T-helper 17 cell (primary cell): ENCODE data around the gene SPEM2. TPM values are rescaled to one million over a fixed set of nuclear protein-coding genes. Genes with fewer than 3 reads are reported as not detected.
A peak's percentile ranks its signal among the peaks of the same experiment; 100 is the strongest.

Experiments
- ATAC-seq: fragments of 150-1000 bp; cut with Tn5 transposase; 2 replicates; pipeline ENCODE4 v1.10.0; 2021; ENCODE audit warnings: mild to moderate bottlenecking, moderate library complexity
- DNase-seq, 3 donors: peaks; one replicate each; pipeline versions ENCODE4 v3.0.0 to v3.0.0-alpha.2; 2020 to 2021
- H3K9me3 ChIP-seq: one replicate; pipeline ENCODE4 v1.7.0; 2013; ENCODE audit warnings: low read length, mild to moderate bottlenecking; ENCODE audit not compliant: control insufficient read depth, poor library complexity, severe bottlenecking
- H3K27ac Mint-ChIP-seq: one replicate; pipeline ENCODE4 v1.8.0; 2022; ENCODE audit warnings: mild to moderate bottlenecking, moderate library complexity, mixed read lengths
- H3K27me3 Mint-ChIP-seq: one replicate; pipeline ENCODE4 v1.8.0; 2022; ENCODE audit warnings: mixed read lengths
- H3K36me3 Mint-ChIP-seq: one replicate; pipeline ENCODE4 v1.8.0; 2022; ENCODE audit warnings: low read depth, mixed read lengths
- H3K4me1 Mint-ChIP-seq: one replicate; pipeline ENCODE4 v1.8.0; 2022; ENCODE audit warnings: mild to moderate bottlenecking, mixed read lengths
- H3K4me3 Mint-ChIP-seq: one replicate; pipeline ENCODE4 v1.8.0; 2022; ENCODE audit warnings: mild to moderate bottlenecking, moderate library complexity, mixed read lengths
- total RNA-seq, 4 donors: library from RNA in 2 of 4; stranded (reverse) in 2 of 4; gene quantifications; one replicate each; pipeline ENCODE4 v1.2.3 and lab custom pipeline; 2022 to 2026

SPEM2 gene
- total RNA-seq, 2 donors from 2014 or later: not detected

DNA sequence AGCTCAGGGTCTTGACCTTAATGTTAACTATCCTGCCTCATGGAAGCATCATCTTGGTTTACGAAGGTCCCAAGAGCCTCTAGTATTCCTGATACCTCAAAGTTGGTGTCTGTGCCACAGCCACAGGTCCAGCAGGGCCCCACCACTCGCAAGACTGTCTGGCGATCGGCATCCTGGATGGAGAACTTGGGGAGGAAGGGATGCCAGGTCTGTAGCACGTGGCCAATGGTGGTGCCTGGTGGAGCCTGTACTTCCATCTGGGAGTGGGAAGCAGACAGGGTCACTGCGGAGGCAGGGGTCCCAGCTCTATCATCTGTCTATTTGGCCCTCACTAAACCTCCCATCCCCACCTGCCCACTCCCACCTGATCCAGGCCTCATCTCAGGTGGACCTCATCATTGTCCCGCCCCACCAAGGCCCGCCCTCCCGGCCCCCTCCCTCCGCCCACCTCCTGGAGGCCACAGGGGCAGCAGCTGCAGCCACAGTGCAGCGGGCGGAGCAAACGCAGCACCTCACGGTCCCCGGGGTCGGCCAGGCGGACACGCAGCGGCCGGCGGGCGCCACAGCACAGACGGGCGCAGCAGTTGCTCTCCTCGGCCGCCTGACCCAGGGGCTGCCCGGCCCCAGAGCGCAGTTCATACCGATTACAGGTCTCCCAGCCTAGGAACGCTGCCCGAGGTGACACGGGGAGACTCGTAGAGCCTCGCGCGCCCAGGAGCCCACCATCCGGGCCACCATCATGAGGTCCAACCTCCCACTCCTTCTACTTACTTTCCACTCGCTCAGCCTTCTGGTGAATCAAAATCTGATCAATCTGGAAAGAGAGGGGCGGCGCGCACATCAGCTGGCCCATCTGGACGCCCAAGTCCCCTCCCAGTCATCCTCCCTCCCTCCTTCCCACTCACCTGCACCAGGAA lies 32.5 kb upstream of the SPEM2 start:
- ATAC-seq (no peak), DNase-seq (no peak)
- peak overlapping the region; percentile 95 for H3K4me3 Mint-ChIP-seq
- H3K27ac Mint-ChIP-seq: peak overlapping the region; percentile 47
- peaks cover 2% of the 10 kb centered on the region for H3K36me3 Mint-ChIP-seq
- peaks cover 33% of the 10 kb centered on the region for H3K4me1 Mint-ChIP-seq
- H3K9me3 ChIP-seq: no peaks in the 10 kb centered on the region
- no peaks in the 10 kb centered on the region for H3K27me3 Mint-ChIP-seq

DNA sequence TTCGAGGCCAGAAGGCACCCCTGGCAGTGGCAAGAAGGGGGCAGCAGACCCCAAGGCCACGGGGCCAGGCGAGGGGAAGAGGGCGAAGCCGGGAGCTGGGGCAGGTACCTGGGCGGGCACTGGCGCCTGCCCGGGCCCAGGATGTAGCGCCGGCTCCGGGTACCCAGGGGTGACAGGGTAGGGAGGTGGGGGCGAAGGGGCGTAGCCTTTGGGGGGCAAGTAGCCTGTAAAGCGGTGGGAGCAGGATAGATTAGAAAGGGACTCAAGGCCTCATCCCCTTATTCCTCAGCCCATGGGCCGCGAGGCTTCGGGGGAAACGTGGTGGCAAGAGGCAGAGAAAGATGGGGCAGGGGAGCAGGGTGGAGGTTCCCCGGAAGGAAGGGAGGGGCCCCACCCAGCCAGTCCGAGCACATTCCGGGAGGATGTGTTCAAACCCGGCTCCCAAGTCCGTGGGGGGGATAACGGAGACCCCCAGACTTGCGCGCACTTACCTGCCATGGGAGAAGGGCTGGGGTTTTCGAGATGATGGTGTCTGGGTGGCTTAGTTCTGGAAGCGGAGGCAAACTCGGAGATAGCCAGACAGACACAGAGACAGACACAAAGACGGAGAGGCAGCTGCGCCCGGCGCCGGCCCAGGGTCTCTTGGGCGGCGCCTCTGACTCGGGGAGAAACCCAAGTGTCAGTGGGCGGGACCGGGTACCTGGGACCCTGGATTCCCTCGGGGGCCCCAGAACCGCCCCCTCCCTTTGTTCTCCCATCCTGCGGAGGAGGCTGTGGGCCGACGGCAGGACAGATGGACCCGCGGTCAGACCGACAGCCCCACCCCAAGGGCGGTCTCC lies 31.6 kb upstream of the SPEM2 start:
- no peaks in the 10 kb centered on the region for H3K9me3 ChIP-seq
- DNase-seq (peak; percentile 61 to 76 (median 68)), ATAC-seq (peak; percentile 81)
- Mint-ChIP-seq H3K4me1 (peaks cover 33% of the 10 kb centered on the region), H3K27me3 (no peaks in the 10 kb centered on the region), H3K4me3 (peak overlapping the region; percentile 95), H3K27ac (peak overlapping the region; percentile 93), H3K36me3 (peaks cover 2% of the 10 kb centered on the region)

DNA sequence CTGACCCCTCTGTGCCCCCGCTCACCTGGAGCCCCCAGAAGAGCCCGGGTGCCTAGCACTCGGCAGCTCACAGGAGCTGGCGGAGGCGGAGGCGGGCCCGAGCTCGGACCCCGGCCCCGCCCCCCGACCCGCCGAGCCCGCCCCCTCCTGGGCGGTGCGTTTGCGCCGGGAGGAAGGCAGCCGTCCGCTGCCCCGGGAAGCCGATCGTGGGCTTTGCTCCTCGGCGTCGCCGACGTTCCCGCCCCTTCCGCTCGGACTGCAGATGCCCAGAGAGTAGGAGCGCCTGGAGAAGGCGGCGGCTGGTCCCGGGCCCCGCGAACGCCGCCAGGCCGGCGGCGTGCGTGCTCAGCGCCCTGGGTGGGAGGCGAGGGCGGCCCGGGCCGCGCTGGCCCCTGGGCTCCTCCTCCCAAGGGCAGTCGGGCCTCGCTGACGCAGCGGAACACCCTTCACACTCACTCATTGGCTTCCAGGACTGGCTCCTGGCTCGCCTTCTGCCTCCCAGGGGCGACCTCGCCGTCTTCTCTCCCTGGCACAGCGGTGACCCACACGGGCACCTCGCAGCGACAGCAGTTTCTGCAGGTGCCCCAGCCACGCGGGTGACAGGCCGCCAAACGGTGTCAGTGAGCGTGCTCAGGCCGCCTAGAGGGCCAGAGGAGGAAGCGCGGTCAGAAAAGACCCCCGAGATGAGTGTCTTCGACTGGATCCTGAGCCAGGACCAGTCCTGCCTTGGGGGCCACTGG lies 30.8 kb upstream of the SPEM2 start, which contains the start of gene PLSCR3:
Gene PLSCR3, minus strand, starts transcription at position 74 of the 740 bp plus-strand sequence. CDS start 415 bp downstream, outside the sequence.
- DNase-seq (peak; percentile 79 to 84 (median 83)), ATAC-seq (peak; percentile 90)
- Mint-ChIP-seq H3K27me3 (no peaks in the 10 kb centered on the region), H3K4me3 (peak within 1 kb of the TSS; percentile 95), H3K4me1 (peaks cover 33% of the 10 kb centered on the region), H3K27ac (peak within 1 kb of the TSS; percentile 93), H3K36me3 (peaks cover 2% of the 10 kb centered on the region)
- H3K9me3 ChIP-seq: no peaks in the 10 kb centered on the region

DNA sequence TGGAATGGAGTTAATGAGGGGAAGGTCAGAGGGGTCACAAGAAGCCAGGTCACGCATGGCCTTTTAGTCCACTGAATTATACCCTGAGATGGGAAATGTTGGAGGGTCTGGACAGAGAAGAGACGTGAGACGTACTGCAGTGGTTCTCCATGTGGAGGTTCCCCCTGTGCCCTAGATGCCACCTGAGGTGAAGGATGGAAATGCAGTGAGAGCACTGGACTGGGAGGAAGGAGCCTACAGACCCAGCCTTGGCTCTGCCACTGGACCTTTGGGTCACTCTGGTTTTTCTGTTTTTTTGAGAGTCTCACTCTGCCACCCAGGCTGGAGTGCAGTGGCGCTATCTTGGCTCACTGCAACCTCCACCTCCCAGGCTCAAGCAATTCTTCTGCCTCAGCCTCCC lies 29.3 kb upstream of the SPEM2 start:
- ATAC-seq: no peak
- no peaks in the 10 kb centered on the region for H3K9me3 ChIP-seq
- Mint-ChIP-seq H3K4me3 (no peak overlapping the region), H3K4me1 (peaks cover 27% of the 10 kb centered on the region), H3K27me3 (no peaks in the 10 kb centered on the region), H3K36me3 (peaks cover 2% of the 10 kb centered on the region), H3K27ac (no peak overlapping the region)
- no peak for DNase-seq

DNA sequence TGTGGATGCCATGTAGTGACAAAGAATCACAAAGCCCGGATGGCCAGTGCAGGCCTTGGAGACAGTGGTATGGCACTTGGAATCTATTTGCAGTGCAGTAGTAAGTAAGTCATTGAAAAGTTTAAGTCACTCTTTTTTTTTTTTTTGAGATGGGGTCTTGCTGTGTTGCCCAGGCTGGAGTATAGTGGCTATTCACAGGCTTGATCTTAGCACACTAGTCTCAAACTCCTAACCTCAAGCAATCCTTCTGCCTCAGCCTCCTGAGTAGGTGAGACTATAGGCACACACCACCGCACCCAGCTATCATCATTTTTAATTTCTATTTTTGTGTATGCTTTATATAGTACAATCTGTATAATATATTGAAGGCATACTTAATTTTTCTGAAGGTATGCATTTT lies 26.8 kb upstream of the SPEM2 start:
- no peak for ATAC-seq
- Mint-ChIP-seq H3K36me3 (no peaks in the 10 kb centered on the region), H3K27ac (no peak overlapping the region), H3K4me1 (peaks cover 12% of the 10 kb centered on the region), H3K4me3 (no peak overlapping the region), H3K27me3 (no peaks in the 10 kb centered on the region)
- H3K9me3 ChIP-seq: no peaks in the 10 kb centered on the region
- no peak for DNase-seq

DNA sequence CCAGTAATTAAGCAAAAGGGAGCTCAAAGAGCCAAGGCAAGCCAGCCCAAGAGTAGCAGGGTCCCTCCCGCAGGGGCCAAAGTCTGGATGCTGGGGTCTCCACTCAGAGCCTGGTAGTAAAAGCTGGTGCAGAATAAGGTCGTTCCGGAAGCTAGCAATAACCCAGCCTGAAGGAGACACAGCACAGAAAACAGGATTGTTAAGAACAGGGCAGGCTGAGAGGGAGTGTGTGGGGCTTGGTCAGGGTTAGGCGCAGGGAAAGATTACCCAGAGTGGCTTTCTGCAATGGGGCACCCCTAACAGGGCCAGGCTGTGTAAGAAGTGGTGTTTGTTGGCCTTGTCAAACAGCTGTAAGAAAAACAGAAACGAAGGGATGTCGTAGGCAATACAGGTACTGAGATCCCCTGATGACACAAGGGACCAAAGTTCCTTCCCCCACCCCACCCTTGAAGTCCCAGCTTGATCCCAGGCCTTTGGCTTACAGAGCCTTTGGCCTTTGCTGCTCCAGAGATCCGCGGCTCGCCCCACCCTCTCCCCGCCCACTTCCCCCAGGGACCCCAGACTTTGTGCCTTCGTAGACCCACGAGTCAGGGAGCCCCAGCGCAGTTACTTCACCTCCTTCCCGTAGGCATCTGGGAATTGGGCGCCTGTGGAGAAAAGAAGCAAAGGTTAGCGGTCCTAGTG lies 22.2 kb upstream of the SPEM2 start:
- DNase-seq (peak in 1 of 3 donors; percentile 23), ATAC-seq (no peak)

DNA sequence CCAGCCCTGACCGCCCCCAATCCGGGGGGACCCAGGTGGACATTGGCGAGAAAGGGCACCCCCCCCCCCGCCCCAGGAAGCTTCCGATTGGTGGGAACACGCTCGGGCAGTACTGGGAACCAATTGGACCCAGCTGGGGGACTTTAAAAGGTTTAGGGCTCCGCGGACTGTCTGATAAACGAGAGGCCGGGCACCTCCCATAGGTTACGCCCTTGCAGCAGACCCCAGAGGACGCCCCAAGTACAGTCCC lies 21.8 kb upstream of the SPEM2 start:
- no peak for ATAC-seq
- no peak for DNase-seq
- no peaks in the 10 kb centered on the region for H3K27me3 Mint-ChIP-seq
- H3K27ac Mint-ChIP-seq: peak overlapping the region; percentile 70
- no peaks in the 10 kb centered on the region for H3K9me3 ChIP-seq
- H3K4me1 Mint-ChIP-seq: peaks cover 19% of the 10 kb centered on the region
- H3K4me3 Mint-ChIP-seq: peak overlapping the region; percentile 93
- H3K36me3 Mint-ChIP-seq: peaks cover 2% of the 10 kb centered on the region

More for the DNA sequence above, 22.2 kb upstream of the SPEM2 start:
- H3K4me1 Mint-ChIP-seq: peaks cover 19% of the 10 kb centered on the region
- H3K27ac Mint-ChIP-seq: peak overlapping the region; percentile 70
- H3K9me3 ChIP-seq: no peaks in the 10 kb centered on the region
- H3K4me3 Mint-ChIP-seq: peak overlapping the region; percentile 93
- H3K36me3 Mint-ChIP-seq: peaks cover 2% of the 10 kb centered on the region
- H3K27me3 Mint-ChIP-seq: no peaks in the 10 kb centered on the region

DNA sequence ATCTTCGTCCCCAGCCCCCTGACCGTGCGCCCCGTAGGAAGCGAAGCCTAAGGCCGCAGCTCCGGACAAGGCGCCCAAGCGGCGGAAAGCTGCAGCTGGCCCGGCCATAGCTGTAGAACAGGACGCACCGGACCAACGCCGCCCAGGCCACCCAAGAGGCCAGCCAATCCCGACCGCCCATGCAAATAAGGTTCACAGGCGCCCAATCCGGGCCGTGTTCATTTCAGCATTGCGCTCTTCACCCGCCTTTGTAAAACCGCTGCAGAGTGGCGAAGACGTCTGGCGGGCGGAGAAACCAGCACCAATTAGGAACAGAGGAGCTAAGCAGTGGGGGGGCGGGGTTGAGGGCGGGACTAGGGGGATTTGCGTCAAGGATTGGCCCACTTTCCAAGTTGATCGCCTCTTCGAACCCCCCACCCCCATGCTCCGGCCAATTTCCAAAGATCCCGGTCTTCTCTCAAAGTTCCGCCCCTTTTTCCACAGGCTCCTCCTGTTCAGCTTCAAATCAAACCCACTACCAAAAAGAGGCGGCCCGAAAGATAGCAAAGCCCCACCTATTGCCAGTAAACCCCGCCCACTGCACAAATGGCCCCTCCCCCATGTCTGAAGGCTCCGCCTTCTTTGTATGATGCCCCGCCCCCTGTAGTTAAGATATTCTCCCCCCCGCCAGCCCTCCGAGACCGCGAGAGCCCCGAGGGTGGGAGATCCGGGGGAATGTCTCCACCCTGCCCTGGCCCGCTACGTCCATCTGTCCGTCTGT lies 21.3 kb upstream of the SPEM2 start, which contains the start of gene TMEM256:
Gene TMEM256, minus strand, starts transcription at position 121 of the 760 bp plus-strand sequence. Its CDS starts 13 bp downstream, at position 108.
- peak; percentile 82 to 96 (median 89) for DNase-seq
- H3K9me3 ChIP-seq: no peaks in the 10 kb centered on the region
- peak; percentile 92 for ATAC-seq
- H3K27ac Mint-ChIP-seq: peak within 1 kb of the TSS; percentile 70
- peaks cover 2% of the 10 kb centered on the region for H3K36me3 Mint-ChIP-seq
- no peaks in the 10 kb centered on the region for H3K27me3 Mint-ChIP-seq
- peak within 1 kb of the TSS; percentile 93 for H3K4me3 Mint-ChIP-seq
- peaks cover 21% of the 10 kb centered on the region for H3K4me1 Mint-ChIP-seq

DNA sequence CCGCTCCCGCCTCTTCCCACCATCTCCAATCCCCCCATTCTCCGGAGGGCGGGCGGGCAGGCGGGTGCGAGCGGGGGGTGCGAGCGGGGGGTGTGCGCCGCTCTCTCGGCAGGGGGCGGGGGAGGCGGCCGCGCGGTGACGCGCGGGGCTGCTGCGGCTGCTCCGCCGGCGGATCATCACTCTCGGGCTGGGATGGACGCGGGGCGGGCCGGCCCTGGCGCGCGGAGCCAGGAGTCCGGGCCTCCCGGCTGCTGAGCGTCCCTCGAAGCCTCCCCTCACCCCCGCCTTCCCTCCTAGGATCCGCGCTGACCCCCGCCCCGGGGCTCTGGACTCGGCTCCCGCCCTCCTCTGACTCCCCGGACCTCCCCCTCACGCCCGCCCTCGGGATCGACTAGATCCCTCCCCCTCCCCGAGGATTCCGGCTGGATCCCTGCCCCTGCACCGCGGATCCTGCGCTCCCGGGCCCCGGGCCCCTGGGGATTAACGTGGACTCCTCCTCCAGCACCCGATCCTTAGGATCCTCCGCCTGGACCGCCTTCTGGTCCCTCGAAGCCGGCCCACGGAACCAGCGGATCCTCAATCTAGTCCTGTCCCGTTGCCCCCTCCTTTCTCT lies 20.6 kb upstream of the SPEM2 start:
- no peaks in the 10 kb centered on the region for H3K27me3 Mint-ChIP-seq
- H3K4me3 Mint-ChIP-seq: peak overlapping the region; percentile 93
- H3K27ac Mint-ChIP-seq: peak overlapping the region; percentile 70
- H3K4me1 Mint-ChIP-seq: peaks cover 22% of the 10 kb centered on the region
- ATAC-seq (peak; percentile 53), DNase-seq (peak in 2 of 3 donors; percentile 74)
- H3K9me3 ChIP-seq: no peaks in the 10 kb centered on the region
- H3K36me3 Mint-ChIP-seq: peaks cover 2% of the 10 kb centered on the region

DNA sequence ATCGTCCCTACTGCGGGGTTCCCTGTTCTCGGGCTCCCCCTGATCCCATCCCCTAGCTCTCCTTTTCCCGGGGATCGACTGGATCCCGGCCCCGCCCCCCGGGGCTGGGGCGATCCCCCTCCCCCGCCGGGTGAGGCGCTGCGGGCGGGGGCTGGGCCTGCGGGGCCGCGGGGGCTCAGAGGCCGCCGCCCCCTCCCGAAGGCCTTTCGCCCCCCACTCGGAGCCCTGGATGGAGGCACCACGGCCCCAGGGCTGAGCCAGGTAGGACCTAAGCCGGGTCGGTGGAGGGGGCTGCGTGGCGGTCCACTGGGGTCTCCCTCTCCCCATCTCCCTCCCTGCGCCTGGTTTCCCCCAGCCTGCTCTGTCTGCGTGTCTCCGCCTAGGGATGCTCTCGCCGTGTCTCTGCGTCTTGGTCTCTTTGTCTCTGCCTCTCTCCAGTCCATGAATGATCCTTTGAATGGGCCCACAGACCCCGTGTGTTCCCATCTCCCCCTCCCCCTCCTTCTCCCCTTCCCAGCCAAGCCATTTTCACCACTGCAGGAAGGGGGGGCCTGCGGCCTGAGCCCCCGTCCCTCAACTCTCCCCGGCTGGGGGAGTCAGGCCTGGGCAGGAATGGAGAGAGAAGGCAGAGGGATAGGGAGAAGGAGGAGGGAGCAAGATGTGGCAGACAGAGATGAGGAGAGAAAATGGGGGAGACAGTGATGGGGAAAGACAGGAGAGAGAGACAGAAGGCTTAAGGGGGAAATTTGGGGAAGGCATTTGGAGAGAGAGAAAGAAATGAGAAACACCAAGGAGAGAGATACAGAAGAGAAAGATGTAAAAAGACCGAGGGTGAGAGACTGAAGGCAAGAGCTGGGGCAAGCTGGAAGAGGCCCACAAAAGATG lies 19.8 kb upstream of the SPEM2 start:
- Mint-ChIP-seq H3K4me3 (peak overlapping the region; percentile 93), H3K27me3 (no peaks in the 10 kb centered on the region), H3K27ac (peak overlapping the region; percentile 78), H3K4me1 (peaks cover 25% of the 10 kb centered on the region), H3K36me3 (peaks cover 2% of the 10 kb centered on the region)
- H3K9me3 ChIP-seq: no peaks in the 10 kb centered on the region
- no peak for DNase-seq
- no peak for ATAC-seq
